ENCODE measurements around the gene CAMK1D. TPM values are rescaled to one million over a fixed set of nuclear protein-coding genes. Genes with fewer than 3 reads are reported as not detected.

CAMK1D gene
- polyA plus RNA-seq, 1 donor from 2014 or later = 41.4 TPM

DNA sequence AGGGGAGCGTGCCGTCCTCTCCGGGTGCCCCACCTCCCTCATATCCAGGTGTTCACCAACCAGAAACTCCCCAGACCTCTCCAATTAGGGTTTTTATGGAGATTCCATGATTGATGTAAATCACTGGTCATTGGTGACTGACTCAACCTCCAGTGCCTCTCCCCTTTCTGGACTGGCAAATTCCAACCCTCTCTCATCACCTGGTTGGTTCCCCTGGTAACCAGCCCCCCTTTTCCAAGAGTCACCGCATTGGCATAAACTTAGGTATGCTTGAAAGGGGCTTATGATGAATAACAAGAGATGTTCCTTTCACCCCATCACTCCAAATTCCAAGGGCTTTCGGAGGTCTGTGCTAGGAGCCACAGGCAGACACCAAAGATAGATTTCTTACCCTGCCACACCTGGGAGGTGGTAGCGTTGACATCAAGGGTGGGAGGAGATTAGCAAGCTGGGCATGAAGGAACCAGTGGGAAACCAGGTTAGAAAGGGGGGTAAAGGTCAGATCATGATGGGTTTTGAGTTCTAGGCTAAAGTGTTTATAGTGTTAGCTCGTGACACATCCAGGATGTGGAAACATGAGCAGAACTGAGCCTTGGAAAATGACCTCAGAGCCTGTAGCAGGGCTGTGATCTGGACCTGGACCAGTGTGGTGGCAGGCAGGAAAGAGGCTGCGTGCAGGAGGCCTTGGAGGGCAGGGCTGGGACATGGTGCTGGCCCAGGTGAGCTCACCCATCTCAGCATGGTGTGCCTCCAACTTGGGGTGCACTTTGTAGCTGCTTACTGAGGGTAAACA is 45.1 kb downstream of the CAMK1D start:
- Mint-ChIP-seq H3K27ac (peak overlapping the region in 1 of 3 donors; percentile 37), H3K27me3 (no peaks in the 10 kb centered on the region), H3K9me3 (no peaks in the 10 kb centered on the region), H3K4me3 (no peak overlapping the region), H3K36me3 (peaks cover 4% of the 10 kb centered on the region), H3K4me1 (peaks cover 21 to 42% (median 41%) of the 10 kb centered on the region in 3 donors)

GRCh38 chr10:12396093-12396492 is 46.7 kb downstream of the CAMK1D start:
- peaks cover 4% of the 10 kb centered on the region for H3K36me3 Mint-ChIP-seq
- H3K4me3 Mint-ChIP-seq = peak overlapping the region in 1 of 4 donors; percentile 65
- peaks cover 18 to 37% (median 28%) of the 10 kb centered on the region in 3 donors for H3K4me1 Mint-ChIP-seq
- H3K27me3 Mint-ChIP-seq = no peaks in the 10 kb centered on the region
- H3K9me3 Mint-ChIP-seq = no peaks in the 10 kb centered on the region
- H3K27ac Mint-ChIP-seq = peak overlapping the region in 1 of 3 donors; percentile 59

- Mint-ChIP-seq H3K9me3 (no peaks in the 10 kb centered on the region), H3K4me3 (no peak overlapping the region), H3K4me1 (peaks cover 18 to 37% (median 25%) of the 10 kb centered on the region in 3 donors), H3K27ac (no peak overlapping the region), H3K27me3 (no peaks in the 10 kb centered on the region), H3K36me3 (peaks cover 4% of the 10 kb centered on the region)
Measured at GRCh38 chr10:12396567-12396966, 47.2 kb downstream of the CAMK1D start.

- H3K4me3 Mint-ChIP-seq = no peak overlapping the region
- no peaks in the 10 kb centered on the region for H3K27me3 Mint-ChIP-seq
- H3K4me1 Mint-ChIP-seq = peaks cover 13 to 35% (median 24%) of the 10 kb centered on the region in 3 donors
- H3K27ac Mint-ChIP-seq = peak overlapping the region in 1 of 3 donors; percentile 62
- peaks cover 4% of the 10 kb centered on the region for H3K36me3 Mint-ChIP-seq
- H3K9me3 Mint-ChIP-seq = no peaks in the 10 kb centered on the region
Measured at GRCh38 chr10:12397147-12397896, 48.0 kb downstream of the CAMK1D start.

- no peak overlapping the region for H3K4me3 Mint-ChIP-seq
- H3K27ac Mint-ChIP-seq = peak overlapping the region in 1 of 3 donors; percentile 62
- peaks cover 12 to 33% (median 22%) of the 10 kb centered on the region in 3 donors for H3K4me1 Mint-ChIP-seq
- no peaks in the 10 kb centered on the region for H3K9me3 Mint-ChIP-seq
- H3K36me3 Mint-ChIP-seq = peaks cover 4% of the 10 kb centered on the region
- no peaks in the 10 kb centered on the region for H3K27me3 Mint-ChIP-seq
Measured at GRCh38 chr10:12397941-12398340, 48.6 kb downstream of the CAMK1D start.

- Mint-ChIP-seq H3K9me3 (no peaks in the 10 kb centered on the region), H3K4me1 (peaks cover 15 to 37% (median 19%) of the 10 kb centered on the region in 3 donors), H3K36me3 (peaks cover 4% of the 10 kb centered on the region), H3K4me3 (no peak overlapping the region), H3K27me3 (no peaks in the 10 kb centered on the region), H3K27ac (no peak overlapping the region)
Measured at GRCh38 chr10:12400266-12400931, 51.1 kb downstream of the CAMK1D start.

DNA sequence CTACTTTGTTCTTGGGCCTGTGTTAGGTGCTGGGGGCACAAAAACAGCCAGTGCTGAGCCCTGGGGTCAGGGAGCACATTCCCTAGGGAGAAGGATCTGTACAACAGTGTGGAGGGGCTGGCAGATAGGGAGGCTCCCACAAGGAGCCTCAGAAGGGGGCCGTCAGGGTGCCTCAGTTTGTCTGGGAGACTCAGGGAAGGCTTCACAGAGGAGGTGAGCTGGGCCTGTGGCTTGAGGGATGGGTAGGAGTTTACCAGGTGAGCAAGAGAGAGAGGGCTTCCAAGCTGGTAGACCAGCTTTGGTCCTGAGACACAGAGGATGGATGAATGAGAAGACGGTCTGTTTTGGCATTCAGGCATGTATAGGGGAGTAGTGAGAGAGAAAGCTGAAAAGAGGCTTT is 52.1 kb downstream of the CAMK1D start:
- Mint-ChIP-seq H3K27ac (no peak overlapping the region), H3K36me3 (peaks cover 2% of the 10 kb centered on the region), H3K27me3 (no peaks in the 10 kb centered on the region), H3K4me1 (peaks cover 12 to 37% (median 20%) of the 10 kb centered on the region in 3 donors), H3K4me3 (no peak overlapping the region), H3K9me3 (no peaks in the 10 kb centered on the region)

DNA sequence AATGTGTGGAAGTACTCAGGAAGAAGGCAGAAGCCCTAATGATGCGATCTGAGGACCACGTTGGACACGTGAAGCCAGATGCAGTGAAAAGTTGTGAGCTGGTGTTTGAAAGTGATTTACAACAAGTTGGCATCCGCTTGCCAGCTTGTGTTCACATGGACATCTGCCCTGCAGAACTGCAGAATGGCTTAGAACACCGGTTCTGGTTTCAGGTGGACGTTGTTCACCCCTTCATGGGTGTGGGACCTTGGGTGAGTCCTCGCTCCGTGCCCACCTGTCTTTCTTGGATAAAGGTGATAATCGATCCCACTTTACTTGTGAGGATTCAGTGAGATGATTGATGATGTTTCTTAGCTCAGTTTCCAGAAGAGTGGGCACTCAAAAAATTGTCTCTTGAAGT is 53.8 kb downstream of the CAMK1D start:
- Mint-ChIP-seq H3K27ac (no peak overlapping the region), H3K27me3 (no peaks in the 10 kb centered on the region), H3K36me3 (peaks cover 2% of the 10 kb centered on the region), H3K4me1 (peaks cover 14 to 24% (median 21%) of the 10 kb centered on the region in 3 donors), H3K4me3 (no peak overlapping the region), H3K9me3 (no peaks in the 10 kb centered on the region)

DNA sequence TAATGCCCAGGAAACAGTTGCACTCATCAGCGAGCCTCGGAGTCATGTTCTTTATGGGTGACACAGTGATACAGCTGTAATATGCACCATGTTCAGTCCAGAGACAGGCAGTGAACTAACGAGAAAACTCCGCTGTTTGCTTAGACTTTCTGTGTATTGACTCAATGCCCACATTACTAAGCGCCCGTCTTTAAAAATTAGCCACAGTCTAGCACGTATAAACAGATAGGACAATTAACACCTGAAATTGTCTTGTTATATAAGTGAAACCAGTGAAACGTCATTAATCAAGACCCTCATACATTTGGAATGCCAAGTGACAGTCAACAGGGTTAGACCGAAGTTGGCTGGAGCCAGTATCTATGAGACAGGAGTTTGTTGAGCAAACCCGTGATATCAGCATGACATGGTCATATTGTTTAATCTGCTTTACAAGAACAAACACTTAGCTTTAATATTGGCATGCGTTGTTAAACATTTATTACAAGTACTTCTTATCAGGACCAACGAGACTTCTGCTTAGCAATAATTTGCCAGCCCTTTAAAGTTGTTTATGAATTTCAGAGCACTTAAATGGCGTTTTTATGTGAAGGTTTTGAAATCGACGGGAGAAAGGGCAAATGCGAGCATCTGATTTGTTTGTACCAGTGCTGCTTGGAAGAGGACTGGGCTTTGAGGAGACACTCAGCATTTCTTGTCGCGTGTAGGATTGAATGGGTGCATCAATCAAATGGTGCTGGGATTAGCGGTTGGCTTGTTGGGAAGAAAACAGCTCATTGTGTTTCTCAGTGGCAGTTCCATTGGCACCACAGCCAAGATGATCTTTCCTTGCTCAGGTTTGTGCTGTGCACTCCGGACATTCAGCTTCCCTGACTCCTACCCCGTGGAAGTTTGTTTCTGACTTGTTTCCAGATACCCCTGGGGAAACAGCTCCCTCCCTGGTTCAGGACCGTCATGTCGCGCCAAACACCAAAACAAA is 56.3 kb downstream of the CAMK1D start:
- peaks cover 20 to 25% (median 25%) of the 10 kb centered on the region in 3 donors for H3K4me1 Mint-ChIP-seq
- no peak overlapping the region for H3K4me3 Mint-ChIP-seq
- no peaks in the 10 kb centered on the region for H3K9me3 Mint-ChIP-seq
- H3K36me3 Mint-ChIP-seq = peaks cover 5% of the 10 kb centered on the region
- peak overlapping the region in 1 of 3 donors; percentile 24 for H3K27ac Mint-ChIP-seq
- no peaks in the 10 kb centered on the region for H3K27me3 Mint-ChIP-seq

- no peaks in the 10 kb centered on the region for H3K27me3 Mint-ChIP-seq
- peaks cover 20 to 26% (median 25%) of the 10 kb centered on the region in 3 donors for H3K4me1 Mint-ChIP-seq
- peak overlapping the region in 2 of 3 donors; percentile 71 to 93 for H3K27ac Mint-ChIP-seq
- H3K36me3 Mint-ChIP-seq = peaks cover 5% of the 10 kb centered on the region
- no peak overlapping the region for H3K4me3 Mint-ChIP-seq
- H3K9me3 Mint-ChIP-seq = no peaks in the 10 kb centered on the region
Measured at GRCh38 chr10:12406764-12407400, 57.5 kb downstream of the CAMK1D start.

DNA sequence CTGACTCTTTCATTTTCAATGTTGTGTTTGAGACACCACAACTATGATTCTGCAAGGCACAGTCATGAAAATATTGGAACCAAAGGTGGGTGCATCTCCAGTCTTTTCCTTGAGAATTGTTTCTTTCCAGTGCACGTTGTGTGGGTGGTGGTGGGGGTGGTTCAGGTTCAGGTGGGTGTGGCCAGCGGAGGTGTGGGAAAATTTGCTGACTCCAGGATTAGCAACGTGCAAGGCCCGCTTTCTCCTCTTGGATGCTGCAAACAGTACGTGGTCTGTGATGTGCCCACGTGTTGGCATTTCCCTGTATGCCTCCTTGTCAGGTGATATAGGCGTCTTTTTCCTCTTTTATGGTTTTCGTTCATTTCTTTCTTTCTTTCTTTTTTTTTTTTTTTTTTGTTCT is 59.1 kb downstream of the CAMK1D start:
- no peak overlapping the region for H3K27ac Mint-ChIP-seq

DNA sequence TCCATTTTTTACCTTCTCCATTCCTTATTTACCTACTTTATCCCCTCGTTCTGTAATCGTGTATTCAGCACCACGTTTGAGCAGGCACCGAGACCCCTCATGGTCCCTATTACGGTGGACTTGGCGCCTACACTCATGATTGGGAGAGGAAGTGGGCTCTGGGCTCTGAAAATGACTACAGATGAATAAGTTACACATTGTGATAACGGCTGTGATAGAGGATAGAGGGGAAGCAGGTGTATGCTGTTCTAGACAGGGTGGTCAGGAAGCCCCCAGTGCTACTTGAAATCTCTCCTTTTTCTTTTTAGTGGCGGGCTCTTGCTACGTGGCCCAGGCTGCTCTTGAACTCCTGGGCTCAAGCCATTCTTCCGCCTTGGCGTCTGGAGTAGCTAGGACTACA is 59.8 kb downstream of the CAMK1D start:
- H3K9me3 Mint-ChIP-seq = peaks cover 0 to 5% (median 2%) of the 10 kb centered on the region in 3 donors
- H3K4me3 Mint-ChIP-seq = no peak overlapping the region
- H3K27ac Mint-ChIP-seq = no peak overlapping the region
- no peaks in the 10 kb centered on the region for H3K27me3 Mint-ChIP-seq
- H3K36me3 Mint-ChIP-seq = peaks cover 7% of the 10 kb centered on the region
- H3K4me1 Mint-ChIP-seq = peaks cover 23 to 34% (median 28%) of the 10 kb centered on the region in 3 donors

More for the DNA sequence above, 59.1 kb downstream of the CAMK1D start:
- H3K4me1 Mint-ChIP-seq = peaks cover 20 to 32% (median 26%) of the 10 kb centered on the region in 3 donors
- H3K27me3 Mint-ChIP-seq = no peaks in the 10 kb centered on the region
- H3K4me3 Mint-ChIP-seq = no peak overlapping the region
- H3K36me3 Mint-ChIP-seq = peaks cover 7% of the 10 kb centered on the region
- peaks cover 0 to 3% (median 2%) of the 10 kb centered on the region in 3 donors for H3K9me3 Mint-ChIP-seq

DNA sequence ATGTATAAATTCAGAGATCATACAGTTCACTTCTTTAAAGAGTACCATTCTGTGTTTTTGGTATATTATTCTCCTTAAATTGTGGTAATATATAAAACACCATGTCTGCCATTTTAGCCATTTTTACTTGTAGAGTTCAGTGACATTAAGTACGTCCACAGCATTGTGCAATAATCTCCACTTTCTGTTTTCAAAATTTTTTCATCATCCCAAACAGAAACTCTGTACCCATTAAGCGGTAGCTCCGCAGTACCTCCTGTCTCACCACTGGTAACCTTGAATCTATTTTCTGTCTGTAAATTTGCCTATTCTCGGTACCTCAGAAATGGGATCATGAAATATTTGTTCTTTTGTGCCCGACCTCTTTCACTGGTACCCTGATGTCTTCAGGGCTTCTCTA is 60.3 kb downstream of the CAMK1D start:
- H3K9me3 Mint-ChIP-seq = peaks cover 0 to 5% (median 2%) of the 10 kb centered on the region in 3 donors
- H3K4me3 Mint-ChIP-seq = no peak overlapping the region
- H3K36me3 Mint-ChIP-seq = peaks cover 7% of the 10 kb centered on the region
- peak overlapping the region in 1 of 3 donors; percentile 40 for H3K27ac Mint-ChIP-seq
- H3K27me3 Mint-ChIP-seq = no peaks in the 10 kb centered on the region
- H3K4me1 Mint-ChIP-seq = peaks cover 27 to 35% (median 33%) of the 10 kb centered on the region in 3 donors
